Stimulated activated CD8-positive, alpha-beta memory T cell treated with anti-CD3 and anti-CD28 coated beads, Interleukin-12 subunit alpha, Interleukin-12 subunit beta, amount 100 ng/mL, for 1 hour (primary cell): ENCODE data around the gene ALDH3A1.

Experiments
- DNase-seq: peaks from one replicate; pipeline ENCODE4 v3.0.0-alpha.2; 2020; ENCODE audit warnings: low read depth

Gene ALDH3A1

DNA sequence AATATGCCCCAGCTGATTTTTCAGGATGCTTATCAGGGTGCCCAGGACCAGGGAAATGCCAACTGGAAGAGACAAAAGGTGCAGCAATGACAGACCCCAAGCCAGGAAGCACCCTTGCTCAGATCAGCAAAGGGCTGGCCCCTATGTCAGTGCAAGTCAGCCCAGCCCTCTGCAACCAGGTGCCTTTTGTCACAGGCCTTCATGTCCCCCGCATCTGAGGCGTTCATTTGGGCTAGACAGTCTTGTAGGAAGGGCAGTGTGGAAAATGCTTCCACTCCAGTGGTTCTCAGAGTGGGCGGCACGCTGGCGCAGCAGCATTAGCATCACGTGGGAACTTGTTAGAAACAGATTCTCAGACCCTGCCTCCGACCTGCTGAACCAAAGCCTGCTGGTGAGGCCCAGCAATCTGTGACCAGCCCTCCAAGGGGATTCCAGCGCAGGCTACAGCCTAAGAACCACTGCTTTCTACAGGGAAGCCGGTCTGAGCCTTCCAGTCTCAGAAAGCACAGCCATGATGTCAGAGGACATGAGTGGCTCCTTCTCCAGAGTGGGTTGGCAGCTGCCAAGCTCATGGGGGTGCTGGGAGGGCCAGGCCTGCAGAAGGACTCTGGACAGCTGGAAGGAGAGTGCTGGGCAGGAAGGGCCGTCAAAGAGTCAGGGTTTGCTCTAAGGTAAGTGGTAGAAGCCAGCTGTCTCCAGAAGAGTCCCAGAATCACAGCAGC lies 44.8 kb downstream of the ALDH3A1 start:
- DNase-seq = no peak

DNA sequence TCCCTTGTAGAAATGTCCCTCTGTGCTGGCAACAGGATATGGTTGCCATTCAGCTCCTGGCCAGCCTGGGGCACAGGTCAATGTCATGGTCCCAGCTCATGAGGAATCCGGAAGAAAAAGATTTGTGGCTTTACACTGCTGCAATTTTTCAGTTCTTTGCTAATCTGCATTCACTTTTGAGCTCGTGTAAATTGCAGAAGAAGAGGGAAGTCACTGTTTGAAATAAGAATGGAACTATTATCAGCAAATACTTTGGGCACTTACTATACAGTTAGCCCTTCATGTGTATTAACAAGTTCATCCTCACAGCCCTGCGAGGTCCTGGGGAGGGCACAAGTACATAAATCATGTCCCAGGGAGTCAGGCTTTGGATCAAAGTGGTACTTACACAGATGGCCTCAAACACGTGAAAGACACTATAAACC lies 45.9 kb downstream of the ALDH3A1 start:
- no peak for DNase-seq
